Medulla oblongata (tissue), 1 donor: ENCODE results near the gene GBA2.

Experiments
- DNase-seq: peaks from one replicate; pipeline ENCODE4 v3.0.0-alpha.2; 2015; ENCODE audit errors: extremely low spot score

The GBA2 gene

GRCh38 chr9:35738924-35739323, 10.1 kb downstream of the GBA2 start:
- DNase-seq = no peak

DNA sequence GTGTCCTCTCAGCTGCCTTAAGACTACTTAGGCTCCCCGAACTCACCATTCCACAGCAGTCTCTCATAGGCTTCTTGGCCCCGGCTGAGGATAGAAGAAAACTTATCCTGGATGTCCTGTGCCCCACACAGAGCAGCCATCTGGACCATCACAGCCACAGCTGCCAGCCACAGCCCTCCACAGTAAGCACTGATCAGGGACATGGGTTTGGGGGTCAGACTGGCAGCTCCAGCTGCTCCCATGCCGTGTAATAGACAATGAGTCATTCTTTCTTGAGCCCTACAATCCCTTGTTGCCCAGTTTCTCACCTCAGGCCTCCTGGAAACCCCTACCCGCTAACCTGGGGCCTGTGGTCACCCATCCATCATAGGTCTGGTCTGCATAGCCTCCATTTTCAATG, 10.8 kb downstream of the GBA2 start:
- no peak for DNase-seq

- no peak for DNase-seq
Measured at GRCh38 chr9:35737143-35737542, 11.9 kb downstream of the GBA2 start.

DNA sequence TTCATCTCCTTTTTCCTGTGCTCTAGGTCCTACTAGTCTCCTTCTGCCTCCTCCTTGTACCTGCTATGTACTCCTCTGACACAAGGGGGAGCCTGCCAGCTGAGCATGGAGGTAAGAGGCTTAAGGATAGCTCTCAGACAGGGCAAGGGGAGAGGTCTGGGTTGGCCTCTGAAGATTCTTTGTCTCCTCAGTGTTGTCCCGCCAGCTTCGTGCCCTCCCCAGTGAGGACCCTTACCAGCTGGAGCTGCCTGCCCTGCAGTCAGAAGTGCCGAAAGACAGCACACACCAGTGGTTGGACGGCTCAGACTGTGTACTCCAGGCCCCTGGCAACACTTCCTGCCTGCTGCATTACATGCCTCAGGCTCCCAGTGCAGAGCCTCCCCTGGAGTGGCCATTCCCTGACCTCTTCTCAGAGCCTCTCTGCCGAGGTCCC, 12.8 kb downstream of the GBA2 start:
- no peak for DNase-seq

DNA sequence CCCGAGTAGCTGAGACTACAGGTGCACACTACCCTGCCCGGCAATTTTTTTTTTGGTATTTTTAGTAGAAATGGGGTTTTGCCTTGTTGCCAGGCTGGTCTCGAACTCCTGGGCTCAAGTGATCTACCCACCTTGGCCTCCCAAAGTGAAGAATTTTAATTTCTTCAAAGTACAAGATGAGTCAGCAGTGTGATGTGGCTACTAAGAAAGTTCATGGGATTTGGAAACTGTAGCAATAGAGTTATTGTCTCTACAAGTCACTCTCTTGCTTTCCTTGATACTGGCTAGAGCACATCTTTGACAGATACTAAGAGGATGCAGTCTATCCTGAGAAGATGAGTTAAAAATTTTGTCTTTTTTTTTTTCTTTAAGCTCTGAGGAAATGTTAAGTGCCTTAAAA, 14.9 kb downstream of the GBA2 start:
- DNase-seq = no peak

GRCh38 chr9:35732800-35733541, 16.1 kb downstream of the GBA2 start:
- no peak for DNase-seq

- peak; percentile 99 for DNase-seq
Measured at GRCh38 chr9:35732185-35732799, 16.7 kb downstream of the GBA2 start, which contains the start of the genes CREB3 and TLN1. CREB3 (plus strand) TSS chr9:35732666; CDS start chr9:35732773, 107 bp downstream. TLN1 (minus strand) TSS chr9:35732195; CDS start chr9:35725694, 6,501 bp downstream.

DNA sequence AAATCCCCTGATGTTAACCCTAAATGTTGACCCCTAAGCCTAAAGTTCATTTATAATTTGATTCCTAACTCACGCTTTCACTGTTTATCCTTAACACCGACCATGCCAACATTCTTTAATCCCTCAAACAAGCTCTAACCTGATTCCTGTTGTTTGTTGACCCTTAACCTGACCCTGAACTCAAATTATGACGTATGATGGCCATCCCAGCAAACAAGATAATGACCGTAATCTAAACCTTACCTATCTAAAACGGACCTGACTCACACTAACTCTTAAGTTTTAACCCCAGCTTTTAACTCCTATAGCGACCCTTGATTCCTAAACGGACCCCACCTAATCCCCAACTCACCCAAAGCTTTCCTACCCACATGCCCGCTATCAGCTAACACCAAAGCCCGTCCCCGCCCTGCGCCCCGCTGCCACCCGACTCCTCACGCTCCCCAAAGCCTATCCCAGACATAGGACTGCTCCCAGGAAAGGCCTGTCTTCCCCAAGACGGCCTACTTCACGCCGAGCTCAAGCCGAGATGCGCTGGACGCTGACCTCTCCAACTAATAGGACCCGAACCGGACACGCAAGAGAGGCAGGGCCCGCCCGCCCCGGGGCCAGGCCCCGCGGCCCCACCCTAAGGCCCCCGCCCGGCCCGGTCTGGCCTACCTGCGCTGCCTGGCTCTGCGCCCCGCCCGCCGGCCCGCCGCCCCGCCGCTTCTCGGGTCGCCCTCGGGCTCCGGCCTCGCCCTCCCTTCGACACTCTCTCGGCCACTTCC, 17.4 kb downstream of the GBA2 start:
- DNase-seq = no peak

GRCh38 chr9:35730486-35730854, 18.6 kb downstream of the GBA2 start:
- DNase-seq = no peak

GRCh38 chr9:35729700-35730485, 19.1 kb downstream of the GBA2 start:
- peak; percentile 68 for DNase-seq

- DNase-seq = no peak
Measured at GRCh38 chr9:35729101-35729500, 19.9 kb downstream of the GBA2 start.

DNA sequence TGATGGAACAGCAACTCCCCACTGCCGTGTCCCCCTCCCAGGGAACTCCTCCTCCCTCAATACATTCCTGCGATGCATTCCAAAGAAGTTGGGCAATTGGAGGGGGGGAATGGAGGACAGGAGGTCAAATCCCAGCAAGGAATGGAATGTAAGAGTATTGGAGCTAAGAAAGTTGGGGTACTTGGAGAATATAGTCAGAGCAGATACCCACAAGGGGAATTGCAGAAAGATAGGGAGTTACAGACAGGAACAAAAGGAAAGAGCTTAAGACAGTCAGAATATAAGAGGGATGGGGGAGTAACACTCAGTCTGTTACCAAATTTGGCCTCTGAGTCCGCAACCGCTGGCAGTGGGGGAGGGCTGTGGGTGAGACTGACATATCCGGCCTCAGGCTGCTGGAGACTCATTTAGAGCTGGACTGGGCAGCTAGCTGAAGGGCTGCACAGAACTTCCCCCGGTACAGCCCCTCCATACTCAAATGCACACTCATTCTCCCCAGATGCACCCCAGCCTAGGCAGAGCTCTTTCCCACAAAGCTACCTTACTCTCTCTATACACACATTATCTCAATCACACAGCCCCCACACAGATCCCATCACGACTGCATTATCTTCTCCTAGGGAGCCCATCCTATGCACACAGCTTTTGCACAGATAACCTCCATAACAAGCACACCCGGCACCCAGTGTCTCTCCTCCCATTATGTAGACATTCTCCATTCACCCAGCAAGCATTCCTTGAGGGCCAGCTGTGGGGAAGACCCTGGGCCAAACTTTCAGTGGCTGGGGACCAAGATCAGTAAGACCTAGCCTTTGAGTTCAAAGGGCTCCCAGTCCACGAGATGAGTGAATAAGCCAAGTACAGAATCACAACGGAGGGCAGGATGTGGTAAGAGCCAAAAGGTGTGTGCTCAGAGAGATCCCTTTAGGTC, 20.7 kb downstream of the GBA2 start:
- DNase-seq = peak; percentile 67

GRCh38 chr9:35727676-35728040, 21.4 kb downstream of the GBA2 start:
- DNase-seq = no peak

- peak; percentile 48 for DNase-seq
Measured at GRCh38 chr9:35726931-35727330, 22.1 kb downstream of the GBA2 start.

- no peak for DNase-seq
Measured at GRCh38 chr9:35725362-35725761, 23.7 kb downstream of the GBA2 start.

- DNase-seq = no peak
Measured at GRCh38 chr9:35723908-35724307, 25.1 kb downstream of the GBA2 start.

GRCh38 chr9:35723426-35723825, 25.6 kb downstream of the GBA2 start:
- DNase-seq = no peak

DNA sequence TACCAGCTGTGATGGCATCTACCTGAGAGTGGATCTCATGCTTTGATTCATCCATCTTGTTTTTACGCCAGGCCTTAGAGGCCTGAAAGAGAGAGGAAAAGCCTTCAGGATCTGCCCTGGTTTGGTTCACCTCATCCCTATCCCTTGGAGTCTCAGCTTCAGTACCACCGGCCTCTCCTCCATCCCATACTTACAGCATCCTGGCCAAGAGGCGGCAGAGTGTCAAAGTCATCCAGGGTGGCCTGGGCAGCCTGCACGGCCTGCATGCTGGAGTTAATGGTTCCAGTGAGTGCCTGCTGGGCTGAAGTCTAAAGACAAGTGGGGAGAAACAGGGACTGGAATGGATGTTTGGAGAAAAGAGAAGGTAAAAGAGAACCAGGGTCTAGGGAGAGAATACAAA, 29.5 kb downstream of the GBA2 start:
- no peak for DNase-seq

GRCh38 chr9:35718721-35719511, 30.1 kb downstream of the GBA2 start:
- DNase-seq = no peak
